Measurements from ENCODE around the gene POU2F1.

- no peak for TF ChIP-seq CTCF (IDR thresholded peaks at IDR 0.05; ENCODE audit: insufficient read depth, low read length, poor library complexity, severe bottlenecking)
- TF ChIP-seq EZH2phosphoT487 (conservative IDR thresholded peaks at IDR 0.05; ENCODE audit: low read length) = no peak
These were observed 153.3 kb downstream of the POU2F1 start for GRCh38 chr1:167373986-167374385.

Measured in SU-DHL-6 (cell line).